B cell (primary cell): ENCODE data around the gene QRICH1. TPM values are rescaled to one million over a fixed set of nuclear protein-coding genes. Genes with fewer than 3 reads are reported as not detected.

Source experiments
- ATAC-seq: fragments of 200-7000 bp; cut with Tn5 transposase; one replicate; pipeline ENCODE4 v1.10.0; 2021; ENCODE audit warnings: low read depth, mild to moderate bottlenecking, moderate number of reproducible peaks, moderate library complexity
- CTCF ChIA-PET: fragments of 350-600 bp; sonication (Branson Sonifier 250); formaldehyde crosslinking; loops from one replicate; lab custom pipeline; 2021; ENCODE audit warnings: antibody characterized with exemption, inconsistent platforms; lab: Charles Lee
- POLR2A ChIA-PET: fragments of 350-600 bp; sonication (Branson Sonifier 250); formaldehyde crosslinking; loops from one replicate; lab custom pipeline; 2021; ENCODE audit warnings: antibody characterized with exemption; lab: Charles Lee
- DNase-seq: peaks from one replicate; pipeline ENCODE4 v3.0.0; 2013
- H2AFZ ChIP-seq: 2 replicates; pipeline ENCODE4 v1.6.1; 2012; ENCODE audit warnings: mild to moderate bottlenecking, low read depth, low read length; ENCODE audit not compliant: insufficient read depth, poor library complexity, severe bottlenecking
- H3K27ac ChIP-seq, 2 donors: 1 replicate in 1 of 2; 2 replicates in 1 of 2; pipeline ENCODE4 v1.5.1; 2012 to 2013; ENCODE audit warnings: low read length in 2 of 2, mild to moderate bottlenecking in 2 of 2, moderate library complexity in 1 of 2
- H3K27me3 ChIP-seq, 4 experiments: fragments of 200-600 bp in 1 of 4; sonication (generic) in 1 of 4; replicated peaks in 1 of 4; 1 replicate in 2 of 4; 2 replicates in 2 of 4; pipeline versions ENCODE4 v1.6.1 to v1.7.0; 2013 to 2016; ENCODE audit warnings: low read length in 3 of 4, mild to moderate bottlenecking in 2 of 4, mixed read lengths in 1 of 4, moderate library complexity in 1 of 4; ENCODE audit not compliant: insufficient read depth in 4 of 4, control insufficient read depth in 3 of 4; ENCODE audit errors: control extremely low read depth in 1 of 4
- H3K36me3 ChIP-seq, 2 experiments: replicated peaks in 1 of 2; 1 replicate in 1 of 2; 2 replicates in 1 of 2; pipeline versions ENCODE4 v1.6.1 to v1.7.1; 2013; ENCODE audit warnings: low read length in 1 of 2; ENCODE audit not compliant: insufficient read depth in 2 of 2, control insufficient read depth in 1 of 2; ENCODE audit errors: control extremely low read depth in 1 of 2, extremely low read depth in 1 of 2
- H3K4me1 ChIP-seq, 2 donors: fragments of 200-600 bp in 1 of 2; sonication (generic) in 1 of 2; 1 replicate in 1 of 2; 2 replicates in 1 of 2; pipeline versions ENCODE4 v1.5.1 to v1.6.1; 2013 to 2017; ENCODE audit warnings: low read length in 2 of 2; ENCODE audit not compliant: control insufficient read depth in 2 of 2, insufficient read depth in 2 of 2
- H3K4me2 ChIP-seq: replicated peaks from 2 replicates; pipeline ENCODE3; 2012; ENCODE audit warnings: mild to moderate bottlenecking, low read depth, low read length; ENCODE audit not compliant: poor library complexity, severe bottlenecking
- H3K4me3 ChIP-seq, 5 experiments: fragments of 200-600 bp in 1 of 5; sonication (generic) in 1 of 5; 1 replicate in 3 of 5; 2 replicates in 2 of 5; pipeline versions ENCODE4 v1.5.1 to v1.7.0; 2011 to 2016; ENCODE audit warnings: low read length in 4 of 5, mild to moderate bottlenecking in 4 of 5, low read depth in 2 of 5, control low read depth in 1 of 5, moderate library complexity in 1 of 5; ENCODE audit not compliant: insufficient read depth in 1 of 5; ENCODE audit errors: control extremely low read depth in 1 of 5, extremely low read depth in 1 of 5
- H3K79me2 ChIP-seq: fragments of 200-600 bp; sonication (generic); one replicate; pipeline ENCODE4 v1.6.0; 2016; ENCODE audit warnings: low read length; ENCODE audit not compliant: control insufficient read depth, insufficient read depth
- H3K9ac ChIP-seq: fragments of 200-600 bp; sonication (generic); 2 replicates; pipeline ENCODE4 v1.6.1; 2017; ENCODE audit warnings: mild to moderate bottlenecking, low read length, moderate library complexity
- H3K9me3 ChIP-seq, 3 donors: one replicate each; pipeline versions ENCODE4 v1.6.1 to v1.7.1; 2013; ENCODE audit warnings: low read length in 2 of 3; ENCODE audit not compliant: control insufficient read depth in 2 of 3, insufficient read depth in 1 of 3; ENCODE audit errors: control extremely low read depth in 1 of 3
- H4K20me1 ChIP-seq: 2 replicates; pipeline ENCODE4 v1.6.0; 2012; ENCODE audit warnings: mild to moderate bottlenecking, low read length; ENCODE audit not compliant: insufficient read depth, control insufficient read depth, poor library complexity, severe bottlenecking
- H3K27ac Mint-ChIP-seq: one replicate; pipeline ENCODE4 v1.8.0; 2021; ENCODE audit warnings: mixed read lengths
- H3K27me3 Mint-ChIP-seq: one replicate; pipeline ENCODE4 v1.8.0; 2021; ENCODE audit warnings: mixed read lengths
- H3K4me1 Mint-ChIP-seq: one replicate; pipeline ENCODE4 v1.8.0; 2021; ENCODE audit warnings: mixed read lengths
- H3K4me3 Mint-ChIP-seq: one replicate; pipeline ENCODE4 v1.8.0; 2021; ENCODE audit warnings: mixed read lengths
- H3K9me3 Mint-ChIP-seq: one replicate; pipeline ENCODE4 v1.8.0; 2022; ENCODE audit warnings: mixed read lengths; ENCODE audit not compliant: insufficient read depth
- CTCF ChIP-seq: fragments of 200-600 bp; IDR thresholded peaks from one replicate; pipeline ENCODE4 v1.8.0; 2022; ENCODE audit warnings: antibody characterized with exemption, mild to moderate bottlenecking
- EZH2 ChIP-seq: IDR thresholded peaks from 2 replicates; pipeline ENCODE4 v1.6.1; 2012; ENCODE audit warnings: borderline replicate concordance, low read depth, mild to moderate bottlenecking, moderate library complexity, low read length; ENCODE audit not compliant: insufficient read depth, poor library complexity, severe bottlenecking
- WGBS: methylation state at CpG from one replicate; pipeline ENCODE4 v1.1.5; 2013; ENCODE audit warnings: missing lambda C conversion rate; ENCODE audit not compliant: insufficient coverage; 5-methylcytosine and 5-hydroxymethylcytosine counted together
- intact Hi-C: fragments of 100-400 bp; cut with micrococcal nuclease; formaldehyde crosslinking; loops from one replicate; pipeline ENCODE4 v1.10.0; 2022
- polyA plus RNA-seq: library from polyadenylated mRNA; depleted of rRNA; stranded (reverse); fragments of >200 nt; gene quantifications from 2 replicates; pipeline ENCODE4 v1.2.3, GENCODE V29; 2012
- total RNA-seq, 2 donors: library from RNA; stranded (reverse); fragments of 120-200 nt in 1 of 2; gene quantifications; 1 replicate in 1 of 2; 2 replicates in 1 of 2; pipeline versions ENCODE4 v1.2.3 to v1.2.4, GENCODE V29; 2013 to 2022

Gene QRICH1
- total and polyA plus RNA-seq, 2 donors (not counting 1 experiment from before 2014, with no cell fraction given), result 179 to 187 TPM

GRCh38 chr3:48989796-48990635, 103.9 kb downstream of the QRICH1 start, which contains the start of gene P4HTM:
Gene P4HTM (plus strand): TSS chr3:48990241. CDS start chr3:48990257, 16 bp downstream.
- Histone ChIP-seq H3K27ac (peak within 1 kb of the TSS; percentile 24 to 66), H2AFZ (peak within 1 kb of the TSS; percentile 91), H3K9ac (peak within 1 kb of the TSS; percentile 91), H3K4me1 (peaks cover 18 to 21% of the 10 kb centered on the region in 2 donors), H4K20me1 (no peaks in the 10 kb centered on the region), H3K4me3 (peak within 1 kb of the TSS; percentile 65 to 86 (median 74)), H3K4me2 (peak within 1 kb of the TSS; percentile 97), H3K79me2 (peaks cover 11% of the 10 kb centered on the region), H3K27me3 (no peaks in the 10 kb centered on the region), H3K9me3 (no peaks in the 10 kb centered on the region), H3K36me3 (peaks cover 0 to 6% of the 10 kb centered on the region in 2 experiments)
- under 1% methylated on average over 91 of the region's 91 CpGs for WGBS
- TF ChIP-seq EZH2 (no peak), CTCF (no peak)
- peak within 1 kb of the TSS; percentile 96 for H3K4me3 Mint-ChIP-seq
- CTCF ChIA-PET, result interaction anchor here (0.8 to 6.4 kb wide), 12 partner anchors 16 to 459 kb away, joined by 3 to 73 read pairs (median 31); partner anchors contain the start of genes IMPDH2, NDUFAF3, QRICH1 and WDR6
- intact Hi-C loops, result loop anchor here (1.0 kb wide), 2 partner anchors 17 to 104 kb away; partner anchors contain the start of genes QRICH1 and WDR6
- H3K27me3 Mint-ChIP-seq, result no peaks in the 10 kb centered on the region
- POLR2A ChIA-PET, result interaction anchor here (1.1 to 2.2 kb wide), 5 partner anchors 17 to 32 kb away, joined by 3 to 13 read pairs (median 7); partner anchors contain the start of genes NDUFAF3 and WDR6
- peaks cover 28% of the 10 kb centered on the region for H3K4me1 Mint-ChIP-seq
- H3K27ac Mint-ChIP-seq, result peak within 1 kb of the TSS; percentile 95
- DNase-seq, result peak; percentile 74
- H3K9me3 Mint-ChIP-seq, result no peaks in the 10 kb centered on the region
- ATAC-seq, result peak; percentile 66
